Activated T-cell treated with anti-CD3 and anti-CD28 coated beads, Interleukin-2, amount 50 U/mL, for 72 hours (primary cell): Measurements from ENCODE around the gene KCNMA1. TPM values are rescaled to one million over a fixed set of nuclear protein-coding genes. Genes with fewer than 3 reads are reported as not detected.

Experiments used
- ATAC-seq, 2 donors: fragments of 150-1000 bp; cut with Tn5 transposase; replicated peaks in 1 of 2; 2 replicates each; pipeline ENCODE4 v1.10.0; 2021; ENCODE audit warnings: moderate library complexity in 2 of 2, mild to moderate bottlenecking in 1 of 2
- DNase-seq, 2 donors: peaks; one replicate each; pipeline ENCODE4 v3.0.0; 2021 to 2022; ENCODE audit warnings: mixed read lengths in 1 of 2
- H3K27ac Mint-ChIP-seq: one replicate; pipeline ENCODE4 v1.8.0; 2022; ENCODE audit warnings: mild to moderate bottlenecking, moderate library complexity, mixed read lengths
- H3K27me3 Mint-ChIP-seq: one replicate; pipeline ENCODE4 v1.8.0; 2022; ENCODE audit warnings: low read depth, mixed read lengths
- H3K36me3 Mint-ChIP-seq, 2 donors: one replicate each; pipeline ENCODE4 v1.8.0; 2022; ENCODE audit warnings: mixed read lengths in 2 of 2, mild to moderate bottlenecking in 1 of 2; ENCODE audit not compliant: insufficient read depth in 2 of 2
- H3K4me1 Mint-ChIP-seq: one replicate; pipeline ENCODE4 v1.8.0; 2022; ENCODE audit warnings: low read depth, mixed read lengths
- H3K4me3 Mint-ChIP-seq, 2 donors: one replicate each; pipeline ENCODE4 v1.8.0; 2022; ENCODE audit warnings: mild to moderate bottlenecking in 2 of 2, mixed read lengths in 2 of 2, moderate library complexity in 2 of 2
- H3K9me3 Mint-ChIP-seq, 2 donors: one replicate each; pipeline ENCODE4 v1.8.0; 2022; ENCODE audit warnings: mixed read lengths in 2 of 2
- total RNA-seq, 2 donors: library from RNA; stranded (reverse); gene quantifications; one replicate each; pipeline ENCODE4 v1.2.3, GENCODE V29; 2022

KCNMA1 gene
- total RNA-seq, 2 donors from 2014 or later, result 0.55 to 1.0 TPM

DNA sequence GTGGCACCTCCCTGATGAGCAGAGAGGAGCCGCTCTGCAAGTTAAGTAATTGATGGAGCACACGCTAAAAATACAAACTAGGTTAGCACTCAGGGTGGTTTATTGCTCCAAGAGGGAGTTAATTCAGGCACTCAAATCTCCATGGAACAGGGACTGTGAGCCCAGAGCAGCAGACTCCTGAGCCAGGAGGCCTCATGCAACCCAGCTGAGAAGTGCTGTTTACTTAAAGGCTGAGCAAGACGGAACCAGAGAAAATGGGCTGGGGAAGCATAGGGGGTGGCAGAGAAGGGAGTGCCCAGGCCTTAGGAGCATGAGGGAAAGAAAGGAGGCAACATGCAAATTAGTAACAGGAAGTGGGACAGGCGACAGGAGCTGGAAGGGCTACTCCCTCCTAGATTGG is 174.1 kb downstream of the KCNMA1 start:
- ATAC-seq (no peak), DNase-seq (no peak)
- Mint-ChIP-seq H3K36me3 (no peaks in the 10 kb centered on the region), H3K4me1 (no peaks in the 10 kb centered on the region), H3K27me3 (peaks cover 7% of the 10 kb centered on the region), H3K4me3 (no peak overlapping the region), H3K9me3 (peaks cover 0 to 3% of the 10 kb centered on the region in 2 donors), H3K27ac (no peak overlapping the region)

DNA sequence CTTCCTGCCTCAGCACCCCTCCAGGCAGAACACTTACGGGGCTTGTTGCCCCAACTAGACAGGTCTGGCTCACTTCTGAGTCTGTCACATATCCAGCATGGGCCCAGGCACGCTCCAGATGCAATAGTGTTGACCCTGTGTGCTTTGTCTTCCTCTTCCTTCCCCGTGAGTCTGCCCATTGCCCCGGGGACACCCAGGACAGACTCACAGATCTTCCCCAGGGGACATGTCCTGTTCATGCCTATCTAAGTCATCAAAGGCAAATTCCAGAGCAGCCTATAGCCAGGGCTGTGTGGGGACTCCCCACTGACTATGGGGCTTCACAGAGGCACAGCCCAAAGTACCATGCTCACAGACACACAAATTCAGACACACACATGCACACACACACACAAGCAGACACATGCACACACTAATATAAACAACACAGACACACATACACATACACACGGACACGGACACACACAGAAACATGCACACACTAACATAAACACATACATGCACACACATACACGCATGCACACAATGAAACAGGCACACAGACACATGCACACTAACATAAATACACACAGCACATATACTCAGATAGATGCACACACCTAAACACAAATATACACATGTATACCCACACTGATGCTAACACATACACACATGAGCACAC is 175.8 kb downstream of the KCNMA1 start:
- no peaks in the 10 kb centered on the region for H3K36me3 Mint-ChIP-seq
- DNase-seq, result no peak
- ATAC-seq, result no peak
- peaks cover 0 to 3% of the 10 kb centered on the region in 2 donors for H3K9me3 Mint-ChIP-seq
- H3K4me3 Mint-ChIP-seq, result no peak overlapping the region
- H3K4me1 Mint-ChIP-seq, result no peaks in the 10 kb centered on the region
- H3K27ac Mint-ChIP-seq, result no peak overlapping the region
- H3K27me3 Mint-ChIP-seq, result peaks cover 7% of the 10 kb centered on the region

GRCh38 chr10:77459905-77460304 is 177.7 kb downstream of the KCNMA1 start:
- peaks cover 0 to 3% of the 10 kb centered on the region in 2 donors for H3K9me3 Mint-ChIP-seq
- ATAC-seq (no peak), DNase-seq (no peak)
- no peak overlapping the region for H3K4me3 Mint-ChIP-seq
- peaks cover 7% of the 10 kb centered on the region for H3K27me3 Mint-ChIP-seq
- no peak overlapping the region for H3K27ac Mint-ChIP-seq
- H3K36me3 Mint-ChIP-seq, result no peaks in the 10 kb centered on the region
- no peaks in the 10 kb centered on the region for H3K4me1 Mint-ChIP-seq

DNA sequence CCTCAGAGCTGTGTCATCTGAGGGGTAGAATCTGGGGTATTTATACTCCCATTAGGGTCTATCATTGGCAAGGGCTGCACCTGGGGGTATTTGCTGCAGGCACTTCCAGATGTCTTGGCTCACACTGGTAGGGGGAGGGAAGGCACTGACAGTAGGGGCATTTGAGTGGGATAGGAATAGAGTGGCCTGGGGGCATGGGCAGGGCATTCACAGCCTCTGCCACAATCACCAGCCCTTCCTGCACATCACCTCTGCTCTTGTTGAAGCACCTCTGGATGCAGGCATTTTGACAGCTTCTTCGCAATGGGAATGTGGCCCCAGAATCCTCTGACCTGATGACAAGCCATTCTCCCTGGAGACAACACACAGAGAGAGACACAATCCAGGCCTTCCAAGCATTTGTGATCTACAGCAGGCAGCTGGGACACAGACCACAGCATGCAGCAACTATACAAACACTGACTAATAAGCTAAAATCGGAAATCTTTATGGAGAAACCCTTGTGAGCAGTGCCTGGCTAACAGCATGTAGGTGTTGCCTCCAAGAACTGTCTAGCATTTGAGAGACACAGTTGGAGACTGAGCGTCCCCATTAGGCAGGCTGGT is 178.5 kb downstream of the KCNMA1 start:
- no peak overlapping the region for H3K4me3 Mint-ChIP-seq
- H3K36me3 Mint-ChIP-seq, result no peaks in the 10 kb centered on the region
- ATAC-seq (no peak), DNase-seq (no peak)
- H3K27ac Mint-ChIP-seq, result no peak overlapping the region
- peaks cover 0 to 3% of the 10 kb centered on the region in 2 donors for H3K9me3 Mint-ChIP-seq
- H3K27me3 Mint-ChIP-seq, result peaks cover 7% of the 10 kb centered on the region
- no peaks in the 10 kb centered on the region for H3K4me1 Mint-ChIP-seq

DNA sequence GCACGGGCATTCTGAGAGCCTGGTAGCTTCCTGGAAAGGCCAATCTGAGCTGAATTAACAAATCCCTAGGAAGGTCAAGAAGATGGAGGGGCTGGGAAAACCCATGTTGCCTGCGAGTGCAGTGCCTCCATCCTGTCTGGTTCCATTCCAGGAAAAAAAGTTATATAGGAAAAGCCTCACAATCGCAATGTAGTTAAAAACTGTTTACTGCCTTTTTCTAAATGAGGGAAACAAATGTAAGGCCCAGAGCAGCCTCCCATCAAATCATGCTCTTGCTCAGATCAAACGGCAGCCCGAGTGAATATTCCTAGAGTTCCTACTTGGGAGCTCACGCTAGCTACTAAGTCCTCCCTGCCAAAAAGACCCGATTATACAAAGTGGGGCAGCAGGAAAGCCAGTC is 179.9 kb downstream of the KCNMA1 start:
- peaks cover 0 to 3% of the 10 kb centered on the region in 2 donors for H3K9me3 Mint-ChIP-seq
- no peaks in the 10 kb centered on the region for H3K36me3 Mint-ChIP-seq
- no peak overlapping the region for H3K4me3 Mint-ChIP-seq
- DNase-seq (no peak), ATAC-seq (no peak)
- peaks cover 7% of the 10 kb centered on the region for H3K27me3 Mint-ChIP-seq
- no peak overlapping the region for H3K27ac Mint-ChIP-seq
- H3K4me1 Mint-ChIP-seq, result no peaks in the 10 kb centered on the region

DNA sequence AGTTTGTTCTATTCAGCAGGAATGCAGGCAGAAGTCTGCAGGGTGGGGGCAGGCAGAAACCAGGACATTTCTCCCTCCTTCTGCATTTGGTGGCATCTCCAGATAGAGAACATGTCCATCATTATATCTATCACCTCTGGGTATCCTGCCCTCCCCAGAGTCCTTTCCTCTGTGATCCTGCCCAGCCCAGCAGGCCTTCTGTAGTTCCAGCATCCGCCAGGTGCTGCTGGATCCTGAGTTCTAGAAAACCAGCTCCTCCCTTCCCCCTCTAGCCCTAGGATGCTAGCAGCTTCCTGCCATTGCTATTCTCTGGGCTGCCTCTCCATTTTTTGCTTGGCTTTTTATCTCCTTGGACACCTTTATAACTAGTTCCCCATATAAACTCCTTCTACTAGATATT is 180.3 kb downstream of the KCNMA1 start:
- ATAC-seq, result no peak
- Mint-ChIP-seq H3K9me3 (peaks cover 0 to 3% of the 10 kb centered on the region in 2 donors), H3K36me3 (no peaks in the 10 kb centered on the region), H3K27ac (no peak overlapping the region), H3K4me1 (no peaks in the 10 kb centered on the region), H3K4me3 (no peak overlapping the region), H3K27me3 (peaks cover 7% of the 10 kb centered on the region)
- no peak for DNase-seq

- no peaks in the 10 kb centered on the region for H3K9me3 Mint-ChIP-seq
Observed at GRCh38 chr10:77456414-77456813, 181.2 kb downstream of the KCNMA1 start.

GRCh38 chr10:77455561-77455960 is 182.0 kb downstream of the KCNMA1 start:
- Mint-ChIP-seq H3K4me1 (no peaks in the 10 kb centered on the region), H3K27ac (no peak overlapping the region), H3K36me3 (no peaks in the 10 kb centered on the region), H3K9me3 (no peaks in the 10 kb centered on the region), H3K4me3 (no peak overlapping the region), H3K27me3 (no peaks in the 10 kb centered on the region)
- ATAC-seq, result no peak
- no peak for DNase-seq

More at GRCh38 chr10:77456414-77456813, 181.2 kb downstream of the KCNMA1 start:
- Mint-ChIP-seq H3K4me1 (no peaks in the 10 kb centered on the region), H3K4me3 (no peak overlapping the region), H3K27ac (no peak overlapping the region), H3K36me3 (no peaks in the 10 kb centered on the region), H3K27me3 (no peaks in the 10 kb centered on the region)
- DNase-seq (no peak), ATAC-seq (no peak)

GRCh38 chr10:77452952-77453564 is 184.6 kb downstream of the KCNMA1 start:
- H3K27ac Mint-ChIP-seq, result no peak overlapping the region
- no peaks in the 10 kb centered on the region for H3K4me1 Mint-ChIP-seq
- no peak overlapping the region for H3K4me3 Mint-ChIP-seq
- H3K9me3 Mint-ChIP-seq, result no peaks in the 10 kb centered on the region
- no peaks in the 10 kb centered on the region for H3K27me3 Mint-ChIP-seq
- H3K36me3 Mint-ChIP-seq, result no peaks in the 10 kb centered on the region
- DNase-seq (no peak), ATAC-seq (no peak)

GRCh38 chr10:77451886-77452285 is 185.7 kb downstream of the KCNMA1 start:
- ATAC-seq (no peak), DNase-seq (no peak)
- no peaks in the 10 kb centered on the region for H3K27me3 Mint-ChIP-seq
- no peaks in the 10 kb centered on the region for H3K4me1 Mint-ChIP-seq
- H3K9me3 Mint-ChIP-seq, result no peaks in the 10 kb centered on the region
- no peaks in the 10 kb centered on the region for H3K36me3 Mint-ChIP-seq
- no peak overlapping the region for H3K4me3 Mint-ChIP-seq
- no peak overlapping the region for H3K27ac Mint-ChIP-seq

DNA sequence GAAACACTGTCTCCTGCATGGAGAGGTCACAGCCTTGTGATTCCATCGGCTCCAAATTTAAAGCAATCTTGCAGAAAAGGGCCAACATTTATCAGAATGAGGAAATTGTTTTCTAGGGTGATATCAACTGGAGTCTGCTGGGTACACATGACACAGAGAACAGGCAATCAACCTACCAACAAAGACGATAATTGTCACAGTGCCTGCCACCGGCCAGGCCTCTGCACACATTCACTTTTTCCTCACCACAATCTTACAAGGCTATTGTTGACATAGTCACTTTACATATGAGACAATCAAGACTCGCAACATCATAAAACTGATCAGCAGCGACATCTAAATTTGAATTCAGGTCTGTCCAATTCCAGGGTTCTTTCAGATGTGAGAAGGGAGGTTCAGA is 189.4 kb downstream of the KCNMA1 start:
- DNase-seq (no peak), ATAC-seq (no peak)
- no peak overlapping the region for H3K4me3 Mint-ChIP-seq
- no peaks in the 10 kb centered on the region for H3K36me3 Mint-ChIP-seq
- no peaks in the 10 kb centered on the region for H3K4me1 Mint-ChIP-seq
- no peaks in the 10 kb centered on the region for H3K9me3 Mint-ChIP-seq
- no peaks in the 10 kb centered on the region for H3K27me3 Mint-ChIP-seq
- H3K27ac Mint-ChIP-seq, result no peak overlapping the region

GRCh38 chr10:77446700-77447099 is 190.9 kb downstream of the KCNMA1 start:
- H3K36me3 Mint-ChIP-seq, result no peaks in the 10 kb centered on the region
- DNase-seq (no peak), ATAC-seq (no peak)
- no peak overlapping the region for H3K4me3 Mint-ChIP-seq
- H3K9me3 Mint-ChIP-seq, result no peaks in the 10 kb centered on the region
- H3K27me3 Mint-ChIP-seq, result no peaks in the 10 kb centered on the region
- no peaks in the 10 kb centered on the region for H3K4me1 Mint-ChIP-seq
- no peak overlapping the region for H3K27ac Mint-ChIP-seq

DNA sequence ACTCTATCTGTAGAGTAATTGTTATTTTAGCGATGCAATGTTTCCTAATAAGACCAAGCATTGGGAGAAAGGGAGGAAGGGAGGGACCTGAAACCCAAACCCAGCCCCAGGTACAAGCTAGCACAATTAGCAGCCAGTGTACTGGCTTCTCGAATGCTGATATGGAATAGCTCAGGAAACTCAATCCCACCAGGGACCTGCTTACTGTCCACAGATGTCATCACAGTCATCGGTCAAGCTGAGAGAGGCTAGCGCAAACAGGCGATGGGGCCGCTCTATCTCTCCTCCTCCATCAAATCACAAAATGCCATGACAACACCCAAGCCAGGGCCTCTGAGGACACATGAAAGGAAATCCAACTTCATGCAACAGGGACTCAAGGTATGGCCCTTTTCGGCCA is 192.1 kb downstream of the KCNMA1 start:
- Mint-ChIP-seq H3K4me3 (no peak overlapping the region), H3K4me1 (no peaks in the 10 kb centered on the region), H3K9me3 (no peaks in the 10 kb centered on the region), H3K27ac (no peak overlapping the region), H3K27me3 (no peaks in the 10 kb centered on the region), H3K36me3 (no peaks in the 10 kb centered on the region)
- ATAC-seq (no peak), DNase-seq (no peak)
